IPS DF 6.9 (cell line): ENCODE data around the gene FBXL17.

ENCODE experiments used
- DNase-seq: peaks from one replicate; pipeline ENCODE4 v3.0.0-alpha.2; 2013; ENCODE audit warnings: low read depth, low spot score
- H3K27ac ChIP-seq: one replicate; pipeline ENCODE4 v1.5.1; 2013; ENCODE audit warnings: low read length, control low read depth
- H3K27me3 ChIP-seq: 2 replicates; pipeline ENCODE4 v1.6.1; 2013; ENCODE audit warnings: mild to moderate bottlenecking, low read length; ENCODE audit not compliant: control insufficient read depth, insufficient read depth
- H3K36me3 ChIP-seq: 2 replicates; pipeline ENCODE4 v1.6.1; 2013; ENCODE audit warnings: low read length; ENCODE audit not compliant: control insufficient read depth, insufficient read depth
- H3K4me1 ChIP-seq: 2 replicates; pipeline ENCODE4 v1.6.1; 2013; ENCODE audit warnings: low read length; ENCODE audit not compliant: control insufficient read depth, insufficient read depth
- H3K4me3 ChIP-seq: 2 replicates; pipeline ENCODE4 v1.5.1; 2013; ENCODE audit warnings: mild to moderate bottlenecking, low read length
- H3K9me3 ChIP-seq: 2 replicates; pipeline ENCODE4 v1.6.1; 2013; ENCODE audit warnings: low read length, inconsistent platforms; ENCODE audit not compliant: control insufficient read depth, insufficient read depth
- WGBS: extraction: QIAGEN DNeasy Blood & Tissue Kit; methylation state at CpG from one replicate; pipeline ENCODE4 v1.1.7; 2013; ENCODE audit warnings: mixed read lengths, missing lambda C conversion rate; ENCODE audit not compliant: insufficient read length, insufficient coverage; 5-methylcytosine and 5-hydroxymethylcytosine counted together

Gene FBXL17

DNA sequence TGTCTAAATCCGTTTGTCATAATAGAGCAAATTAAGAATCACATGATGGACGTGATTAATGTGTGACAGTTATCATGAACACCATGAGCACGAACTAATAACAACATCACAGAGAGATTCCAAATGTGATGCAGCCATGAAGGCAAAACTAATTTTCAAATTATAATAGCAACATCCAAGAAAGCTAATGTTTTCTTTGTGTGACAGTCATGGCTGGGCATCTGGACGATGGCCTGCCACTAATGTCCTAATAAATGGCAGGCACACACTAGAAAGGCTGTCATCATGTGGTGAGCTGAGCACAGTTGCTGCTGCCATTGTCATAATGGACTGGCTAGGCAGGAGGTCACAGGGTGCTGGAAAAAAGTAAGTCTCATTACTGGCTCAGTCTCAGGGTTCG lies 431.1 kb downstream of the FBXL17 start:
- Histone ChIP-seq H3K9me3 (no peaks in the 10 kb centered on the region), H3K4me3 (no peak overlapping the region), H3K4me1 (no peaks in the 10 kb centered on the region), H3K27ac (no peak overlapping the region), H3K27me3 (no peaks in the 10 kb centered on the region), H3K36me3 (no peaks in the 10 kb centered on the region)
- no peak for DNase-seq
- WGBS: no CpG with 5 or more reads among the region's 5 CpGs

GRCh38 chr5:107949688-107950341 lies 432.1 kb downstream of the FBXL17 start:
- H3K9me3 ChIP-seq: no peaks in the 10 kb centered on the region
- H3K4me3 ChIP-seq: no peak overlapping the region
- no peak overlapping the region for H3K27ac ChIP-seq
- H3K4me1 ChIP-seq: no peaks in the 10 kb centered on the region
- WGBS: no CpG with 5 or more reads among the region's 6 CpGs
- DNase-seq: no peak
- no peaks in the 10 kb centered on the region for H3K36me3 ChIP-seq
- H3K27me3 ChIP-seq: no peaks in the 10 kb centered on the region

GRCh38 chr5:107948377-107948776 lies 433.5 kb downstream of the FBXL17 start:
- DNase-seq: no peak
- Histone ChIP-seq H3K27me3 (no peaks in the 10 kb centered on the region), H3K9me3 (no peaks in the 10 kb centered on the region), H3K4me3 (no peak overlapping the region), H3K36me3 (no peaks in the 10 kb centered on the region), H3K27ac (no peak overlapping the region), H3K4me1 (no peaks in the 10 kb centered on the region)
- no CpG with 5 or more reads among the region's 1 CpG for WGBS

DNA sequence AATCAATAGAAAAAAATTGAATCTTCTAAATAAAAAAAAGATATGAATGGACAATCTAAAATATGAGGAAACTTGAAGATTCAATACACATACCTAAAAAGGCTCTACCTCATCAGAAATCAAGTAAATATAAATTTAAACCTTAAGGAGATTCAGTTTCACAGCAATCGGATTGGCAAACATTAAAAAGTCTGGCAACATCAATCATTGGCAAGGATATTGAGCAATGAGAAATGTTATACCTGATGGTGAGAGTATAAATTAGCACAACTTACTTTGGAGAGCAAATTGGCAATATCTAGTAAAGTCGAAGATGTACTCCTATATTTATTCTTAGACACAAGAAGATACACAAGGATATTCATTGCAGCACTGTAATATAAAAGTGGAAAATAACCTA lies 436.8 kb downstream of the FBXL17 start:
- Histone ChIP-seq H3K27ac (no peak overlapping the region), H3K9me3 (no peaks in the 10 kb centered on the region), H3K36me3 (no peaks in the 10 kb centered on the region), H3K4me1 (no peaks in the 10 kb centered on the region), H3K27me3 (no peaks in the 10 kb centered on the region), H3K4me3 (no peak overlapping the region)
- WGBS: no CpG with 5 or more reads among the region's 2 CpGs
- no peak for DNase-seq

DNA sequence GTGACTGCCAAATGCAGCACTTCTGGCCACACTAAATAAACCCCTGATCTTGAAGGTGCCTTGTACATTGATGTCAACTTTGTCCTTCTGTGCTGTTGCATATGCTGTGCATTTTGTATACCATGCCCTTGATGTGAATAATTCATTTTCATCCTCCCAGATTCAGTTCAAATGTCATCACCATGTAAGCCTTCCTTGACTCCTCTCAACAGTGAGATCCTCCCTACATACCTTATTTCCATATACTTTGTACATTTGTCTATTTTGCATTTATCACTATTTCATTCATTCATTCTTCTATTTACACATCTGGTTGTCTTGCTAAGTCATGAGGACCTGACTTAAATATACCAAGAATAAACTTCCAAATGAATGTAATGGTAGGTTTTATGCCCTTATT lies 438.0 kb downstream of the FBXL17 start:
- no peak for DNase-seq
- no peaks in the 10 kb centered on the region for H3K4me1 ChIP-seq
- H3K27me3 ChIP-seq: no peaks in the 10 kb centered on the region
- H3K36me3 ChIP-seq: no peaks in the 10 kb centered on the region
- H3K4me3 ChIP-seq: no peak overlapping the region
- H3K27ac ChIP-seq: no peak overlapping the region
- no peaks in the 10 kb centered on the region for H3K9me3 ChIP-seq

- H3K9me3 ChIP-seq: no peaks in the 10 kb centered on the region
- H3K27ac ChIP-seq: no peak overlapping the region
- H3K27me3 ChIP-seq: no peaks in the 10 kb centered on the region
- H3K4me1 ChIP-seq: no peaks in the 10 kb centered on the region
- H3K36me3 ChIP-seq: no peaks in the 10 kb centered on the region
- DNase-seq: no peak
- no CpG with 5 or more reads among the region's 2 CpGs for WGBS
- H3K4me3 ChIP-seq: no peak overlapping the region
These were observed 440.9 kb downstream of the FBXL17 start for GRCh38 chr5:107941036-107941435.

DNA sequence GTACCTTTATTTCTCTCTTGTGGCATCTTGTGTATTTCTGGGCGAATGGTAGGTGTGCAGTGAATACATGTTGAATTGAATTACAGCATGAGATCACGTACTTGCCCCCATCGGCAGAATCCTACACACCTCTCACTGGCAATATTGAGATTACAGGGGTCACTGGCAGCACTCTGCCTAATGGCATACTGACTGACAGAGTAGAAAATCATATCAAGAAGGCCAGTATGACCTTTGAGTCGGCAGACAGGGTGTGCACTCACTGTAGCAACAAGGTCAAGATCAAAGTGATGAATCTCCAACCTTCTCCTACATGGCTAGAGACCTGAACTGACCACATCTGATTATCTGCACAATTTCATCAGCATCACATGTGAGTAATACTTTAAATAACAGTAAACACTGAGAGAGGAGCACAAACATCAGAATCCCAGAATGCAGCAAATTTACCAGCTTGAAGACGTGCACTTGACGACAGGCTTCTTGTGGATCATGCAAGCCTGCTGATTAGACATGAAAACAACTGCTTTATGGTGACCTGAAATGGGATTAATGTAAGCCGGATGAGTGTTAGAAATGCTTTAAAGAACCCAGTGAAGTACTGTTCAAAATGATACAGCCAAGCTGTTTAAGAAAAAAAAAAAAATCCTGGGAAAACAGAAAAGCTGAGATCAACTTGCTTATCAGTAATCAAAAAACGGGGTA lies 444.1 kb downstream of the FBXL17 start:
- DNase-seq: no peak
- no CpG with 5 or more reads among the region's 8 CpGs for WGBS
- Histone ChIP-seq H3K4me1 (no peaks in the 10 kb centered on the region; the same call in 1 of the 2 replicates), H3K27ac (no peak overlapping the region), H3K27me3 (no peaks in the 10 kb centered on the region), H3K36me3 (no peaks in the 10 kb centered on the region), H3K4me3 (no peak overlapping the region), H3K9me3 (no peaks in the 10 kb centered on the region)

DNA sequence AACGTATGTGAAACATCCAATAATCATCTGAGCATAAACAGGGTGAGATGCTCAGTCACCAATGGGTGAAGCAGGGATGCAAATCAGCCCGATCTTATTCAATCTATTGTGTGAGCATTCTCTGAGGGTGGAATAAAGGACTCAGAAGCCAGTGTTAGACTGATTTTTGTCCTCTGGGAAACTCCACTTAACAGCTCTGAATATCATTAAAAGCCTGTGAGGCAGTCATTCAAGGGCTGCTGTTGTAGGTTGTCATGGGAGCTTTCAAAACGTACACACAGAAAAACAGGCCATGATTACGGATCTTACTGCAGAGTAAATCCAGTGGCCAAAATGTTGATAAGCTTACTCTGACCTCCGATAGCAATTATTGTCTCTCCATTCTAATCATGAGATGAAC lies 444.7 kb downstream of the FBXL17 start:
- Histone ChIP-seq H3K27me3 (no peaks in the 10 kb centered on the region), H3K4me3 (no peak overlapping the region), H3K27ac (no peak overlapping the region), H3K36me3 (no peaks in the 10 kb centered on the region), H3K9me3 (no peaks in the 10 kb centered on the region), H3K4me1 (no peaks in the 10 kb centered on the region; the same call in 1 of the 2 replicates)
- WGBS: no CpG with 5 or more reads among the region's 5 CpGs
- DNase-seq: no peak

DNA sequence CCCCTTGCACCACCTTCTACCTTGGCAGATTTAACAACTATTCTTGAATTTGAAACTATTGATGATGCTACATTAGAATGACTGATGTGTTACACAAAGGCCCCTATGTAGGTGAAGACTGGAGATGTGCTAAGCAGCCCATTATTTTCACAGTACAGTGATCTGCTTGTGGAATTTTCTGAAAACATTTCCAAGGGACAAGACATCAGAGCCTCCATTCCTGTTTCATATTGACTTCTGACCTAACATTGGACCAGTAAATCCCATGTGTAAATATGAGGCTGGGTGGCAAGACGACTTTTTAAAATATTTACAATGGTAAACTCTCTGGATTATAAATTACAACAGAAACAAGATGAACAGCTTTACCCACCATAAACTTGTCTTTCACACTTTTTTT lies 445.4 kb downstream of the FBXL17 start:
- no peaks in the 10 kb centered on the region for H3K9me3 ChIP-seq
- no peaks in the 10 kb centered on the region for H3K36me3 ChIP-seq
- no peak overlapping the region for H3K27ac ChIP-seq
- no CpG with 5 or more reads among the region's 1 CpG for WGBS
- no peak for DNase-seq
- H3K4me3 ChIP-seq: no peak overlapping the region
- no peaks in the 10 kb centered on the region; the same call in 1 of the 2 replicates for H3K4me1 ChIP-seq
- no peaks in the 10 kb centered on the region for H3K27me3 ChIP-seq

GRCh38 chr5:107935645-107936044 lies 446.3 kb downstream of the FBXL17 start:
- no peaks in the 10 kb centered on the region; the same call in 1 of the 2 replicates for H3K4me1 ChIP-seq
- no peaks in the 10 kb centered on the region for H3K9me3 ChIP-seq
- no peak overlapping the region for H3K4me3 ChIP-seq
- no peak for DNase-seq
- no peak overlapping the region for H3K27ac ChIP-seq
- no CpG with 5 or more reads among the region's 1 CpG for WGBS
- no peaks in the 10 kb centered on the region for H3K36me3 ChIP-seq
- H3K27me3 ChIP-seq: no peaks in the 10 kb centered on the region

DNA sequence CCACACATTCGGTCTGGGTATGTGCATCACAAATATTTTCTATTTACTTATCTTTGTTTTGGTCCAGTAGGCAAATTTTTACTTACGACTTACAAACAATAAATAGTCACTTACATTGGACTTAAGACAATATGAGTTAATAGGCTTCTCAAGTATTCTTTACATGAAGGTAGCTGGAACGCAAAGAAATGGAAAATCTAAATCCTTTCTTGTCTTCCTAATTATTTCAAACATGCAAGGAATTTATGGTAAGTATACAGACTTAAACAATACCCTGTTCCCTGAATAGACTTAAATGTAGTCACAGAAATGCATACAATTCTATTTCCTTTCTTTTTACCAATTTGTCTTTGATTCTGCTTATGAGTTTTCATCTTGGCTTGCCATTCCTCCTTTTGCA lies 448.6 kb downstream of the FBXL17 start:
- H3K36me3 ChIP-seq: no peaks in the 10 kb centered on the region
- H3K4me3 ChIP-seq: no peak overlapping the region
- no CpG with 5 or more reads among the region's 3 CpGs for WGBS
- DNase-seq: no peak
- no peaks in the 10 kb centered on the region; the same call in 1 of the 2 replicates for H3K4me1 ChIP-seq
- H3K27me3 ChIP-seq: no peaks in the 10 kb centered on the region
- no peak overlapping the region for H3K27ac ChIP-seq
- no peaks in the 10 kb centered on the region for H3K9me3 ChIP-seq
